ENCODE data around the gene SLFN14.
"Not testable (repeated sequence)": the region's sequence is repeated elsewhere in the genome, so short reads cannot be mapped to it uniquely, and the experiment has no call there.

SLFN14 gene

DNA sequence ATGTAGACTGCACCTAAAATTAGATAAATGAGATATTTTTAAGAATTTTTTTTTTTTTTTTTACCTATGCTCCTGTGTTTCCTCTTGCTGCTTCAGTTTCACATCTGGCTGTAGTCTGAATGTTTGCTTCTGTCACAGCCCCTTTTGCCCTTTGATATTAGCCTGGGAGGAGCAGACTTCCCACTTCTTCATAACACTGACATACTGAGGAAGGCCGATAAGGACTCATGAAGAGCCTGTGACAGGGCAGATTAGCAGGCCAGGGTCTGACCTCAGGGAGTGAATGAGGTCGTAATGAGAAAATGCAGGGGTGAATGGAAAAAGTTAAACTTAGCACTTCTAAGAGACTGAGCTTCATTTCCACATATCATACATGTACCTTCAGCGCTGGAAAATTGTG, at the start of gene SLFN14:
TSS of gene SLFN14 (minus strand) at position 117 of the 400 bp plus-strand sequence. CDS start 2,757 bp downstream, outside the sequence.
- no peak for DNase-seq (ENCODE audit: low spot score)

DNA sequence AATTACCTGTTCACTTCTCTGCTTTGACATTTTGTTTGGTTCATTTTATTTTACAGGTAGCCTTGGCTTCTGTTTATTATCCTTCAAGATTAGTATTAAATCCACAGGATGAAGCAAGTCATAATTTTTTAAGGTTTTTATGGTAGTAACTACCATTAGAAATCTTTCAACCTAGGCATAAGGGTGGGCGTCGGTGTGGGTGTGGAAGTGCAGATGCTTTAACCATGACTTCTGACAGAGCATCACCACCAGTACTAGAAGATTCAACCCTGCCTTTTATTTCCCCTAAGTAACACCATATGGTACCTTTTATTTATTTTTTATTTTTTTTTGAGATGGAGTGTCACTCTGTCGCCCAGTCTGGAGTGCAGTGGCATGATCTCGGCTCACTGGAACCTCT, 49.2 kb upstream of the SLFN14 start:
- no peak for DNase-seq (ENCODE audit: low spot score)

DNA sequence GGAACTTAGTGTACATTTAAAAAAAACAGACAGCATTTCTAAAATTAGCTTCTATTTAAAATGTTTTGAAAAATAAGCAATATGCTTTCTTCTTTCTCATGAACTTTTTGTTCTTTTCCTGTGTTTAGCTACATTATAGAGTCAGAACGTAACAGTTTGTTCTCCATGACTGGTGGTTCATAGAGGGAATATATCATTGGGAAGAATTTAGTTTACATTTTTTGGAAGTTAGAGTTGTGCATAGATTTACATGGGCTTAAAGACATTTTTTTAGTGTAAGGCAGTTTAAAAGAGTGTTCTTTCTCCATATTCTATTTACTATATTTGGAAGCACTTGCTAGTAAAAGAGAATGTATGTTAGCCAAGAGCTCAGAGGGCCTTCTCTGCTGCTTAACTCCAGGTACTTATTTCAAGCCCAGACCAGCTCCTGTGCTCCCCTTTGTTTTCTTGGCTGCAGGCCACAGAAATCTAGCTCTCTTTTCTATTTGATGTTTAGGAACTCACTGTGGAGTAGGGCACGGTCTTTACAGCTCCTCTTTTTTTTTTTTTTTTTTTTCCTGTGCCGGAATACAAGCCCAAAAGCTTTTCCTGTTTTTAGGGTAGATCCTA, 46.7 kb upstream of the SLFN14 start:
- no peak for DNase-seq (ENCODE audit: low spot score)

DNA sequence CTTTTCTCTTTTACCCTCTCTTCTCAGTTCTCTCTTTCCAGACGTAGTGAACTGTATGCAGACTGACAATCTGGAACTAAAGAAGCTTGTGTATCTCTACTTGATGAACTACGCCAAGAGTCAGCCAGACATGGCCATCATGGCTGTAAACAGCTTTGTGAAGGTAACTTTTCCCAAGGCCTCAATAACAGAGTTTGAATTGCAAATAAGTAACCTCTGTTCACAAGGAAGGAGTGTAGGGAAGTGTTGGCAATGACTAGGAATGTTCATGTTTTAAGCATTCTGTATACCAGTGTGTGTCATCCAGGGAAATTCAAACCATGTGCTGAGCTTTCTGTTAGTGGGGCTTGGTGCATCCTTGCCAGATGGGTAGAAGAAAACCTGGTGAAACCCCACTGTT, 45.1 kb upstream of the SLFN14 start:
- DNase-seq (ENCODE audit: low spot score), result no peak

DNA sequence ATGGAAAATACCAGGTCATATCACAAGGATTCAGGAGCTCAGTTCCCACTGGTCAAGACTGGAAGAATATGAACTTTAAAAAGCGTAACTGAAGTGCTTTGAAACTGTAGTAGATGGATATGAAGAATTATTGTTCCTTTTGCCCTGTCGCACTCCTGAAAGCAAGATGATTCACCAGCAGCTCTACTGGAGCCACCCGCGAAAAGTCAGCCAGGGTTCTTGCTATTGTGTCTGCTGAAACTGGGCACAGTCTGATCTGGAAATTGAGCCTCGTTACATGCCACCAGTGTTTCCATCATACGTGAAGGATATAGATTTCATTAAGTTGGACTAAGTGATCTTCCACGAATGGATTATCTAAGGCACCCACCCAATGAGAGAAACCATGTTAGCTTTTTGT, 43.1 kb upstream of the SLFN14 start:
- DNase-seq (ENCODE audit: low spot score), result no peak

DNA sequence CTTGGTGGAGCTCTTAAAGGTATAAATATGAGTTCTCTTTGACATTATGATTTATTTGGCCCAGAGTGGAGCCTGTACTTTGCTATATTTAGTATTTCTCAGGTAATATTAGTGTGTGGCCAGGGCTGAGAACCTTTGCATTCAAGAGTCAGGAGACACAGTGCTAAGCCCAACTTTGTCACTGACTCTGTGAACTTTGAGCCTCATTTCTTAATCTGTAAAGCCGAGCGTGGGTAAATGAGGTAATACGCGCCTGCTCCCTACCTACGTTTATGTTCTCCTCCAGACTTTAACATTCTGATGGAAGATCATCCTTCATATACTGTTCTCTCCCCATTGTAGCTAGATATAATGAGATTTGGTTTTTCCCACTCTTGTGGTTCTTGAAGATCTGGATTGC, 37.0 kb upstream of the SLFN14 start:
- DNase-seq (ENCODE audit: low spot score), result no peak

DNA sequence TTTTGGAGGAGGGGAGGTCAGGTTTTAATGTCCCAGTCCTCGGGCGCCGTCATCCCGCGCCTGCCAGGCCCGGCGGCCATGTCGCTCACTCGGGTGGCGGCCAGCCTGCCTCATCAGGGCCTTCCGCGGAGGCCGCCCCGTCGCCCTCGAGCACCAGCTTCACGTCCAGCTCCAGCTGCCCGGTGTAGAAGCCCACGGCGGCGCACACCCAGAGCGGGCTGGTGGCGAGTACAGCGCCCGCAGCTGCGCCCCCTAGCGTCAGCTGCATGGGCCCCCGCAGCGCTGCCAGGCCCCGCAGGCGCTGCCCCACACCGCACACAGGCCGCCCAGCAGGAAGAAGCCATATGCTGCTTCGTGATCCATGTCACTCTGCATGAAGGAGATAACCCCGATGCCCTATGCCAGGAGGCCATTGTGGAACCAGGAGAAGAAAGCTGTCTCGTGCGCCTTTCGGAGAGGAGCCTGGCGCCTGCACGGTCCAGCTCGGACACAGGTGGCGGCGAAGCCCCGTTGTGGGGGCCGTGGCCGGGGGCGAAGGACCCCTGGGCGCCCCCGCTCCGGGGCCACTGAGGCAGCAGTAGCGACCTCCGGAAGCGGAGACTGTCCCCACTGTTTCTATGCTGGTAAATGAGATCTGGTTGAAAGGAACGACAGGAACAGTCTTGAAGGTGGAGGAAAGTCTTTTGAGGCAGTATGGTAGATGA, 36.1 kb upstream of the SLFN14 start:
- DNase-seq (ENCODE audit: low spot score), result no peak

DNA sequence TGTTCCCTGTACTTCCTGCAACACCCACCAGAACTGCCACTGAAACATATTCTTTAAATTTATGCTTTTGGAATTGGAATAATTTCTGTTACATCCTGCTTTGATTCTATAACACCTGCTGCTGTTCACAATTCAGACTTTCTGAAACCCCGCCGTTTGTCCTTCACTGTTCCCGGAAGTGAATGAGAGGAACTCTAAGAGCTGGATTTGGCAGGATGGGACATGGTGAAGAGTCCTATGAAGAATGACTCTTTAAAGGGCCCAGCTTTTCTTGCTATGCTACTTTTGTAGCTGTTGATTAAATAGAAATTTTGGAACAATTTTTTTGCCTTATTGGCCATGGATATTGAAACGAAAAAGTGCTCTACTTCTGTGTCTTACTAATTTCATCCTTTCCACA, 35.5 kb upstream of the SLFN14 start:
- DNase-seq (ENCODE audit: low spot score), result no peak

DNA sequence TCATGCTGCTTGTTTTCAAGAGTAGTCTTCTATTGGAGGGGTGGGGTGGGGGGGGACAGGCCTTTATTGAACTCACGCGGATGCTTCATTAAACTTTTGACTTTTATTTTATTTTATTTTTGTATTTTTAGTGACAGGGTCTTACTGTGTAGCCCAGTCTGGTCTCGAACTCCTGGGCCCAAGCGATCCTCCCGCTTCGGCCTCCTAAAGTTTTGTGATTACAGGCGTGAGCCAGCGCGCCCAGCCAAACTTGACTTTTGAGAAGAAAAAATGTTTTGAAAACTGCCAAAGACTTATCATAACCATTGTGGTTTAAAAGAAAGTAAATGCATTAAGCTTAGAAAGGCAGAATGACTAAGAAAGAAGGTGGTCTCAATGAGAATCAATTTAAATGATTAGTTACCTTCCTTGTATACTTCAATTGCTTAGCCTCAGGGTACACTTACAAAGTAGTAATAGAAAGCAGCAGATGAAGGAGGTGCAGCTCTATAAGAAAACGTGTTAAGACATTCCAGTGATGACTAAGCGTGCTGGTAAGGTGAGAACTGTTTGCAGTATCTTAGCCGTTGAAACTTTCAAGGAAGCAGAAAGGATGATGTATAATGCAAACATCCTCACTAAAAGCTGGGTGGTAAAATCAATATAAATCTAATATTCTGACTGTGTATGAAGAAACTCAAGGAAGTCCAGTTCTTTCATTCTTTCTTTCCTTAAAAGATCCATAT, 27.7 kb upstream of the SLFN14 start:
- DNase-seq (ENCODE audit: low spot score), result peak; percentile 35

DNA sequence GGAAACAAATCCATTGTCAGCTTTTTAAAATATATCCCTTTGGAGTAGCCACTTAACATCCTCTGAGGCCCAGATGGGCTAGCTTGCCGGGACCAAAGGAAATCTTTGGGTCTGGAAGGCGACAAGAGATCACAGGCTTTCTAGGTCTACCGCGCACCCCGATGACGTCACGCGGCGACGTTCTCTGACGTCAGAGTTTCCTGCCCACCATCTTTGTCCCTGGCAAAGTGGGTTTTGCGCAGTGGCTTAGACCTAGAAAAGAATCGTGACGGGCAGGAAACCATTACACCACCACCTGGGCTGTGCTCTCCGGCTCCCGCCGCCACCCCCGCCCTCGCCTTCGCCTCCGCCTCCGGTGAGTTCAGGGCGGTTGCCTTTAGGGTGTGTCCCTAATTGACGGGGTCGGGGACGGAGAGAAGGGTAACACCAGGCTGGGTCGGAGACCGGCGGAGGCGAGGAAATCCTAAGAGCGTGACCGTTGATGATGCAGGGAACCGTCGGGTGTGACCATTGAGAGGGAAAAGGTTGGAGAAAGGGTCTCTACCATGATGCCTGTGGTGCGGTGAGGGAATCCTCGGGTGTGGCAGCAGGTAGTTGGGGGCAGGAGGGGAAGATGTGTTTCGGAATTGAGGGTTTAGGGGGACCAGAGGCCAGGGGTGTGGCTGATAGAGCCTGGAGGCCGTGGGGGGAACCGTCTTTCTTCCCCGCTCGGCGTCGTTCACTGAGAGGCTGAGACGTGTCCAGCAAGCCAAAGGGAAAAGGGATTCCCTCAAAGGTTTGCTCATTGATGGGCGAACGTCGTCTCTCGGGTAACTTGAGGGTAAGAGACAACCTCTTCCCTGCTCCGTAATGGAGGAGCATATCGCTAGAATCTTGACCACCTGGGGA, 26.7 kb upstream of the SLFN14 start, which contains the start of gene AP2B1:
TSS of gene AP2B1 (plus strand) at position 249 of the 888 bp plus-strand sequence. CDS start 6,709 bp downstream, outside the sequence.
- DNase-seq (ENCODE audit: low spot score), result peak; percentile 96

DNA sequence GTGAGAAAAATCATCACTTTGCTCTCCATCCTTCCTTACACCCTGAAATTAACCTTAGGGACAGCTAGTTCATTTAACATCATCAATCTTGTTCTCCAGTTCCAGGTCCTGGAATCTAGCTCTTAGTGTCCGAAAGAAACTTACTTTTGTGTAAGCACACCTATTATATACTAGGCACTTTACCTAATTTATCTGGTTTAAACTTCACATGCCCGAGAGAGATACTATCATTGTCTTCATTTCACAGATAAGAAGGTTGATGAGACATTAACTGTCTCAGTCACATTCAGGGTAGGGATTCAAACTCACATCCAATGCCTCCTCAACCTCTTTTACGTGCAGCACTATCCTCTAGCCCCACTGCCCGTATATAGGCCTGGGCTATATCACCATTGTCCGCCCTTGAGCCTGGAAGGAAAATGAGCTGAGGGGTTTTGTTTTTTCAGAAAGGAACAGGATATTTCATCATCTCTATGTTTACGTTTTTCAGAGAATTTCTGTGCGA, 26.0 kb upstream of the SLFN14 start:
- DNase-seq (ENCODE audit: low spot score), result peak; percentile 9

DNA sequence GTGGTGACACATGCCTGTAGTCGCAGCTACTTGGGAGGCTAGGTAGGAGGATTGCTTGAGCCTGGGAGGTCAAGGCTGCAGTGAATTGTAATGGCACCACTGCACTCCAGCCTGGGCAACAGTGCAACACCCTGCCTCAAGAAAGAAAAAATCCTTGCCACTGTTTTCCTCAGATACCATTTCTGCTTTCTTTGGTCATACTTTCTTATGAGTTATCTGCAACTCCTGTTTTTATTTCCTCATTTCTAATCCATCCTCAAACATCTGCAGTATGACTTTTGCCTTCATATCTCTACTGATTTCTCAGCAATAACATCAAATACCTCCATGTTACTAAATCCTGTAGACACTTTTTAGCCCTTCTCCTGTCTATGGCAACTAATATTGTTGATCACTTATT, 23.4 kb upstream of the SLFN14 start:
- DNase-seq (ENCODE audit: low spot score), result no peak

DNA sequence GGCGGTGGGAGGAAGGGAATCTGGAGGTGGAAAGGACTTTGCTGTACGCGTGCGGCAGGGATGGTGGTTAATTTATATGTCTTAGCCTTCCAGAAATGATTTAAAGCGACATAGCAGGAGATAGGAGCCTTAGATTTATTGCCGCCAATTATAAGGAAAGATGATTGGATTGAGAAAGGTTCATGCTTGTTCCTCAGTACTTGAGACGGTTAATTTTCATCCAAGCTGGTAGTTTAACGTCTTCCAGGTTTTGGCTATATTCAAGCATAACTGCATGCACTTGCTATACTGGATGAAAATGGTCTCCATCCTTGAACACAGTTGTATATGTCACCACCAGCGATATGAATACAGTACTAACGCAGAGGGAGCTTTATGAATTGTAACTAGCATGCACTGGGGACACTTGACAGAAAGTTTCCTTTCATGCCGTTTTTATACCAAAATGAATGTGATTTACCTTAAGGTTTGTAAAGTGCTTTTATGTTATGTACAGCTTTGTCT, 18.4 kb upstream of the SLFN14 start:
- DNase-seq (ENCODE audit: low spot score), result no peak

DNA sequence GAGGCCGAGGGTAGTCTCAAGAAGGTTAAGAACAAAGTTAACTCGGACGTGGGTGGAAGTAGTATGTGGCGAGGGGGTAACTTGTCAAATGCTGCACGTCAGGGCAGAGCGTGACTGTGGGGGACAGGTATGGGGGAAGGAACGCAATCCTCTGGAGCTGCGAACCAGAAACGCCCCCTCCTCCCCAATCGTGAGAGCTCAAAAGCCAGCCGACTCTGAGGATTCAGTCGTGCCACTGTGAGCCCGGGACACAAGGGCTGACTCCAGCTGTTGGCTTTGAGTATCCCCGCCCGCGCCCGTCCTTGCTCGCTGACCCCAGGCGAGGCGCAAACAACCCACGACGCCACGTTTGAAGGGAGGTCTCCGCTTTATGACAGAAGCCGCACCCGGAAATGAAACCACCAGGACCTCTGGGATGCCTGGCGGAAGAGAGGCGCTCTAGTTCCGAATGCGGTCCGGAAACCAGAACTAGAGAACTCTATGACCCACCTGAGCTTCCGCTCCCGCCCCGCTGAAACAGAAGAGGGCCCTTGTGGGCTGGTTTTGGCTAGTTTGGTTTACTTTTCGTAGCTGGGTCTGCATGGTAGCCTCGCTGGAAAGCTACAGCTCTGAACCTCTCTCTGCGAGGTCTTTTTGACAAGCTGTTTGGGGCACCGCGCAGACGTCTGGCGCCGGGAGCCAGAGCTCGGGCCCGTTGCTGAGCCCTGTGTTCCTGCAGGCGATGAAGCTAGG, 17.7 kb upstream of the SLFN14 start, which contains the start of gene PEX12:
TSS of gene PEX12 (minus strand) at position 375 of the 732 bp plus-strand sequence. CDS start 550 bp downstream, outside the sequence.
- DNase-seq (ENCODE audit: low spot score), result peak; percentile 91

DNA sequence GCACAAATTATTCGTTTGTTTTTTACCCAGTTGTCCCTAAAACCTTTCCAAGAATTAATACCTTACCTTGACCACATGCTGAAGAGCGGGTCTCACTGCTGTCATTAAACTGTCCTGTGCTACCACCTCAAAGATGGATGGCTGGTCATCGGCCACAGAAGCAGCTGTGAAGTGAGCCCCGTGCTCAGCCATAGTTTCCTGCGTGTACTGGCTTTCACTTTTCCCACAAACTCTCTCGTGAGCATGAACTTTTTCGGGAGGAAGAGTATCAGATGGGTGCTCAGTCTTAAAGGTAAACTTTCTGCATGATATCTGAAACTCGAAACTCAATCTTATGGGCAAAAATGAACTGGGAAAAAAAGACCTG, 17.2 kb upstream of the SLFN14 start:
- peak; percentile 11 for DNase-seq (ENCODE audit: low spot score)

DNA sequence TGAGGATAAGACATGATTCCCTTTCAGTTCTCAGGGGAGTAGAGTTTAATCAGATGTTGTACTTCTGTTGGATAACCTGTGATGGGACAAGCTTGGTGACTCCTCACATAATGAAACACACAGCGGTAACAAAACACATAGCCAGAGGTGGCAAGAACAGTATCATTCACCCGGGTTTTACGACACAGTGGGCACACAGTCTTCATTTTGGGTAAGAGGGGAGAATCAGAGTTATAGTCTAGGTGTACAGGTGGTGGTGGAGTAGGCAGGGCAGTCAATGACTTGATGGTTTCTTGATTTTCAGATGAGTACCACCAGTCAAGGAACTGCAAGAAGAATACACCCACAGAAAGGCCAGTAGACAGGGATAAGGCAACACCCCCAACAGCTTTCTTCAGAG, 15.1 kb upstream of the SLFN14 start:
- no peak for DNase-seq (ENCODE audit: low spot score)

DNA sequence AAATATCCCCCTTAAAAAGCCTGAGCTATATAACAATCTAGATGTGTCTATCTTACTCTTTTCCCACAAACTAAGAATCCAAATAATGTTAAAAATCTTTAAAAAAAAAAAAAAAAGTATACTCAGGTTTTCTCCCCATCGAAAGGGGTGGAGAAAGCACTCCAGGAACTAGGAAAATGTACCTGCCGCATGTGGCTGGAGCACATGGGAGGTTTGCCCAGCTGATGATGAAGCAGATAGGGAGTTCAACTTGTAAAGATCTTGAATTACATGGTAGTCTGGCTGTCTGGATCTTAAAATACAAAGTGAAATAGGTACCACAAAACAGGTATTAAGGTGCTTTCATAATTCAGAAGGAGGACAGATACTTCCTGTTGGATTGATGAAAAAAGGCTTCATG, 8.8 kb upstream of the SLFN14 start:
- DNase-seq (ENCODE audit: low spot score), result no peak

DNA sequence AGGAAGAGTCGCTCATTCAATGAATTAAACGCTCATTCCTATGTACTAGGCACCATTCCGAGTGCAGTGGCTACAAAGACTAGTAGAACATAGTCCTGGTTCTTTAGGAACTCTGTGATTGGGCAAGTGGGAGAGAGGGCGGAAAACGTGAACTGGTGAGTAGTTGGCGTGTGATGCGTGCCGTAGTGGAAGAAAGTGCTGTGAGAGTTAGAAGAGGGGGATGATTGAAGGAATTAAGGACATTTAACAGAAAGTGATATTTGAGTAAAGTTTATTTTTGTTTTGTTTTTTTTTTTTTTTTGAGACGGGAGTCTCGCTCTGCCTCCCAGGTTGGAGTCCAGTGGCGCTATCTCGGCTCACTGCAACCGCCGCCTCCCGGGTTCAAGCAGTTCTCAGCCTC, 7.9 kb upstream of the SLFN14 start:
- peak; percentile 53 for DNase-seq (ENCODE audit: low spot score)

DNA sequence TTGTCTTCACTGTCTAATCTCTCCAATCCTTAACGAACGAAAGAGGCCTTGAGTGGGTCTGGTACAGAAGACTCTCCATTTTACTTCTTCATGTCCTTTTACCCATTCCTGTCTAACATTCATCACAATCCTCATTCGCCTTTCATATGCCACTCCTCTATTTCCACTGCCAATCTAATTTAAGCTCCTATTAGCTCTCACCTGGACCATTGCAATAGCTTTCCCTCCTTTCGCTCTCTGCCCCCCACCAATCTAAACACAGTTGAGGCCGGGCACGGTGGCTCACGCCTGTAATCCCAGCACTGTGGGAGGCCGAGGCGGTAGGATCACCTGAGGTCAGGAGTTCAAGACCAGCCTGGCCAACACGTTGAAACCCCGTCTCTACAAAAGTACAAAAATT, 6.3 kb upstream of the SLFN14 start:
- no peak for DNase-seq (ENCODE audit: low spot score)

DNA sequence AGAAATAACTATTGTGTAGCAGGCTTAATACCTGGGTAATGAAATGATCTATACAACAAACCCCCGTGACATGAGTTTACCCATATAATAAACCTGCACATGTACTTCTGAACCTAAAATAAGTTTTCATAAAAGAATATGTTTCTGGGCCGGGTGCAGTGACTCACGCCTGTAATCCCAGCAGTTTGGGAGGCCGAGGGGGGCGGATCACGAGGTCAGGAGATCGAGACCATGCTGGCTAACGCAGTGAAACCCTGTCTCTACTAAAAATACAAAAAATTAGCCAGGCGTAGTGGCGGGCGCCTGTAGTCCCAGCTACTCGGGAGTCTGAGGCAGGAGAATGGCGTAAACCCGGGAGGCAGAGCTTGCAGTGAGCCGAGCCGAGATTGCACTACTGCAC, 2.6 kb upstream of the SLFN14 start:
- DNase-seq (ENCODE audit: low spot score), result not testable (repeated sequence)
